ENCODE measurements around the gene ABI3BP.
A peak's percentile ranks its signal among the peaks of the same experiment; 100 is the strongest.

Gene ABI3BP

DNA sequence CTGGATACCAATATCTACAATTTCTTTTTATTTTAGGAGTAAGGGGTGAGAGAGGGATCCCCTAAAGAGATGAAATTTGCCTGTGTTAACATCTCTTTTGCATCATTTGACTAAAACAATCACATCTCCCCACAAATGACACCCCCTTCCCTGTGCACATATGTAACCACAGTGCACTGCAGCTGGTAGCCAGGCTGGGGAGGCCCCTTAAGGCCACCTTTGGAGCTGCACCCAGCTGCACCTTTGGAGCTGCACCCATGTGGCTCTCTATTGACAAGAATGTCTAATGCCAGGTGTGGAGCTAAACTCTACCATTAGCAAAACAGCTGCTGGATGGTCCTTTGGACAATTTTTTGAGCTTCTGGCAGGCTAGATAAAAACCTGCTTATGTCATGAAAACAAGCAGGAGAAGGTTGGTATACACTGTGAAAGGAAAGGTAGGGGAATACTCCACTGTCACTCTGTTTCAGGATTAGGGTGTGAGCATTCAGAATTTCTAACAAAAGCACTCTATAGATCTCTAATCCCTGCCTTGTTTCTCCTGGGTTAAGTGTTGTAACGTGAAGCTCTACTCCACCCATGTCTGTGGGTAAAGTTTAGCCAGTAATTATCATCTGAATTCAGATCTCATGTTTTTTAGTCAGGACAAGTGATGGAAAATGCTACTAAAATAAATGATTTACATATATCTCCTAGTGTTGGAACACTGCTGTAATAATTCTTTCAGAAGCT lies 231.8 kb downstream of the ABI3BP start:
- Histone ChIP-seq H3K9ac (ENCODE audit: low read length) (no peak overlapping the region), H3K4me1 (ENCODE audit: insufficient read depth, low read length, severe bottlenecking) (no peaks in the 10 kb centered on the region), H3K4me3 (ENCODE audit: low read depth, low read length, poor library complexity, severe bottlenecking) (no peak overlapping the region), H3F3A (ENCODE audit: insufficient read depth, low read length) (no peaks in the 10 kb centered on the region), H2AFZ (ENCODE audit: low read length) (no peak overlapping the region), H3K9me3 (ENCODE audit: low read length) (no peaks in the 10 kb centered on the region), H3K27ac (ENCODE audit: low read depth, low read length, poor library complexity, severe bottlenecking) (no peak overlapping the region), H3K79me2 (ENCODE audit: insufficient read depth, low read length) (no peaks in the 10 kb centered on the region), H3K27me3 (ENCODE audit: insufficient read depth, low read length) (no peaks in the 10 kb centered on the region; the same call in 1 of the 2 replicates), H3K4me2 (ENCODE audit: low read length) (no peak overlapping the region), H3K9me2 (ENCODE audit: low read depth, low read length) (no peaks in the 10 kb centered on the region), H3K36me3 (ENCODE audit: insufficient read depth, low read length) (no peaks in the 10 kb centered on the region), H4K20me1 (ENCODE audit: insufficient read depth, low read length) (no peaks in the 10 kb centered on the region)
- no peak for TF ChIP-seq EZH2 (IDR thresholded peaks at IDR 0.05; ENCODE audit: borderline replicate concordance, low read length)
- TF ChIP-seq, protein P1, sequence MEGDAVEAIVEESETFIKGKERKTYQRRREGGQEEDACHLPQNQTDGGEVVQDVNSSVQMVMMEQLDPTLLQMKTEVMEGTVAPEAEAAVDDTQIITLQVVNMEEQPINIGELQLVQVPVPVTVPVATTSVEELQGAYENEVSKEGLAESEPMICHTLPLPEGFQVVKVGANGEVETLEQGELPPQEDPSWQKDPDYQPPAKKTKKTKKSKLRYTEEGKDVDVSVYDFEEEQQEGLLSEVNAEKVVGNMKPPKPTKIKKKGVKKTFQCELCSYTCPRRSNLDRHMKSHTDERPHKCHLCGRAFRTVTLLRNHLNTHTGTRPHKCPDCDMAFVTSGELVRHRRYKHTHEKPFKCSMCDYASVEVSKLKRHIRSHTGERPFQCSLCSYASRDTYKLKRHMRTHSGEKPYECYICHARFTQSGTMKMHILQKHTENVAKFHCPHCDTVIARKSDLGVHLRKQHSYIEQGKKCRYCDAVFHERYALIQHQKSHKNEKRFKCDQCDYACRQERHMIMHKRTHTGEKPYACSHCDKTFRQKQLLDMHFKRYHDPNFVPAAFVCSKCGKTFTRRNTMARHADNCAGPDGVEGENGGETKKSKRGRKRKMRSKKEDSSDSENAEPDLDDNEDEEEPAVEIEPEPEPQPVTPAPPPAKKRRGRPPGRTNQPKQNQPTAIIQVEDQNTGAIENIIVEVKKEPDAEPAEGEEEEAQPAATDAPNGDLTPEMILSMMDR (IDR thresholded peaks at IDR 0.05; ENCODE audit: low read length) = peak; percentile 49

DNA sequence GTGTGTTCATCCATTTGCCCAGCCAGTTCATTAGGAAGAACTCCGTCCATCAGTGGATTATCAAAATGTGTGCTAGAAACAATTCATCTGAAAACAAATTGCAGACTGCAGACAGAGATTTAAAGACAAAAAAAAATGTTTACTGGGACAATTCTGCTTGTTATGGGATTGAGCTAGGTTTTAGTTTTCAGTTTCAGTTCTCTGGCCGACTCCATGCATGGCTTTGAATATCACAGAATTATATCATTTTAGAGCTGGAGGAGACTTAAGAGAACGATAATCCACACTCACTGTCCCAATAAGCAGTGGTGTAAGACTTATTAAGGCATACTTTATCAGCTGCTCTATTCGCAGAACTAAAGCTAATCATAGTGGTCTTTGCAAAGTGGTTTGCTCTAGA lies 232.8 kb downstream of the ABI3BP start:
- H3K9ac ChIP-seq (ENCODE audit: low read length) = no peak overlapping the region
- H3K4me3 ChIP-seq (ENCODE audit: low read depth, low read length, poor library complexity, severe bottlenecking) = no peak overlapping the region

DNA sequence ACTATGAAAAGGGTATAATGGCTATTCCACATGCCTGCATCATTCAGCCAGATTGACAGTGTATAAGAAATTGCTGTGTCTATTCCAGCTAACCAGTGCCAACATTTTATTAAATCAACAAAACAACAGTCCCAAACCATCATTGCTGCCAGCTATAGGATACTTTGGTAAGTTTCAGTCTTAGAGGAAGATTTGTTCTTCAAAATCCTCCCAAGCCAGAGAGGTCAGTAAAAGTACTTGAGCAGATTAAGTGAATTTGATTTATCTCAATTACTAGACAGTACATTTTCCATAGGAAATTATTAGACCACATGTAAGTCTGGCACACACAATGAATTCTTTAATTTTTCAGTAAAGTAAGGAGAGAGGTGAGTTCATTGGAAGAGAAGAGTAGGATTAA lies 233.3 kb downstream of the ABI3BP start:
- Histone ChIP-seq H3K4me2 (ENCODE audit: low read length) (no peak overlapping the region), H3K9me2 (ENCODE audit: low read depth, low read length) (no peaks in the 10 kb centered on the region), H2AFZ (ENCODE audit: low read length) (no peak overlapping the region), H3K9ac (ENCODE audit: low read length) (no peak overlapping the region), H3K4me3 (ENCODE audit: low read depth, low read length, poor library complexity, severe bottlenecking) (no peak overlapping the region), H3K36me3 (ENCODE audit: insufficient read depth, low read length) (no peaks in the 10 kb centered on the region), H3K4me1 (ENCODE audit: insufficient read depth, low read length, severe bottlenecking) (no peaks in the 10 kb centered on the region), H4K20me1 (ENCODE audit: insufficient read depth, low read length) (no peaks in the 10 kb centered on the region), H3K27ac (ENCODE audit: low read depth, low read length, poor library complexity, severe bottlenecking) (no peak overlapping the region), H3K9me3 (ENCODE audit: low read length) (no peaks in the 10 kb centered on the region), H3F3A (ENCODE audit: insufficient read depth, low read length) (no peaks in the 10 kb centered on the region), H3K79me2 (ENCODE audit: insufficient read depth, low read length) (no peaks in the 10 kb centered on the region), H3K27me3 (ENCODE audit: insufficient read depth, low read length) (no peaks in the 10 kb centered on the region; the same call in 1 of the 2 replicates)
- TF ChIP-seq, protein P1 (IDR thresholded peaks at IDR 0.05; ENCODE audit: low read length) = no peak
- TF ChIP-seq EZH2 (IDR thresholded peaks at IDR 0.05; ENCODE audit: borderline replicate concordance, low read length) = no peak

More for the DNA sequence above, 232.8 kb downstream of the ABI3BP start:
- Histone ChIP-seq H3K9me2 (ENCODE audit: low read depth, low read length) (no peaks in the 10 kb centered on the region), H3K4me1 (ENCODE audit: insufficient read depth, low read length, severe bottlenecking) (no peaks in the 10 kb centered on the region), H3K79me2 (ENCODE audit: insufficient read depth, low read length) (no peaks in the 10 kb centered on the region), H4K20me1 (ENCODE audit: insufficient read depth, low read length) (no peaks in the 10 kb centered on the region), H3K36me3 (ENCODE audit: insufficient read depth, low read length) (no peaks in the 10 kb centered on the region), H3K27ac (ENCODE audit: low read depth, low read length, poor library complexity, severe bottlenecking) (no peak overlapping the region), H3K9me3 (ENCODE audit: low read length) (no peaks in the 10 kb centered on the region), H3K4me2 (ENCODE audit: low read length) (no peak overlapping the region), H3K27me3 (ENCODE audit: insufficient read depth, low read length) (no peaks in the 10 kb centered on the region; the same call in 1 of the 2 replicates), H3F3A (ENCODE audit: insufficient read depth, low read length) (no peaks in the 10 kb centered on the region), H2AFZ (ENCODE audit: low read length) (no peak overlapping the region)
- no peak for TF ChIP-seq EZH2 (IDR thresholded peaks at IDR 0.05; ENCODE audit: borderline replicate concordance, low read length)

DNA sequence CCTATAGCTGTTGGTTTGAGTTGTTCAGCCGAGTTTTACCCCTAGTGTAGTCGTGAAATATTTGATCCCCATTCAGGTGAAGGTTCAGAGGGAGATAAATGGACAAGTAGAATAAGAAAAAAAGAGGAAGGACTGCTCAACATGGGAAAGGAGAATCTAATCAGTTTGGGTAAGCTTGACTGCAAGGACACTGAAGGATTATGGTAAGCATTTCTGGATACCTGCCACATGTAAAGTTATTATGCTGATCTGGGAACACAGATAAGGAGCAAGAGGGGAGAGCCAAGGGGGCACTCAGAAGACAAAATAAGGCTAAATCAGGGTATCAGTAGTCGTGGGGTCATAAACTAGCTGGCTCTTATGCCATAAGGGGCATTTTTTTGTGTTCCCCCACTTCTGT lies 234.1 kb downstream of the ABI3BP start:
- no peaks in the 10 kb centered on the region for H4K20me1 ChIP-seq (ENCODE audit: insufficient read depth, low read length)
- H3K27me3 ChIP-seq (ENCODE audit: insufficient read depth, low read length) = no peaks in the 10 kb centered on the region
- TF ChIP-seq, protein P1 (IDR thresholded peaks at IDR 0.05; ENCODE audit: low read length) = no peak
- TF ChIP-seq EZH2 (IDR thresholded peaks at IDR 0.05; ENCODE audit: borderline replicate concordance, low read length) = no peak
- H3K9me2 ChIP-seq (ENCODE audit: low read depth, low read length) = no peaks in the 10 kb centered on the region
- no peaks in the 10 kb centered on the region for H3K79me2 ChIP-seq (ENCODE audit: insufficient read depth, low read length)
- no peak overlapping the region for H3K9ac ChIP-seq (ENCODE audit: low read length)
- no peaks in the 10 kb centered on the region for H3K36me3 ChIP-seq (ENCODE audit: insufficient read depth, low read length)
- no peak overlapping the region for H3K4me2 ChIP-seq (ENCODE audit: low read length)
- no peaks in the 10 kb centered on the region for H3K4me1 ChIP-seq (ENCODE audit: insufficient read depth, low read length, severe bottlenecking)
- H3F3A ChIP-seq (ENCODE audit: insufficient read depth, low read length) = no peaks in the 10 kb centered on the region
- H3K9me3 ChIP-seq (ENCODE audit: low read length) = no peaks in the 10 kb centered on the region
- H3K4me3 ChIP-seq (ENCODE audit: low read depth, low read length, poor library complexity, severe bottlenecking) = no peak overlapping the region
- H3K27ac ChIP-seq (ENCODE audit: low read depth, low read length, poor library complexity, severe bottlenecking) = no peak overlapping the region
- H2AFZ ChIP-seq (ENCODE audit: low read length) = no peak overlapping the region

Data from OCI-LY1 (cell line).